ENCODE results near the gene RABEPK. TPM values are rescaled to one million over a fixed set of nuclear protein-coding genes. Genes with fewer than 3 reads are reported as not detected.

RABEPK gene
- total RNA-seq, 1 donor from 2014 or later, result 19.8 TPM

- no peak overlapping the region for H3K4me3 ChIP-seq (ENCODE audit: low read depth, low read length)
- no peak for DNase-seq (ENCODE audit: low read depth)
- no peaks in the 10 kb centered on the region for H3K36me3 ChIP-seq (ENCODE audit: control insufficient read depth, insufficient read depth, low read length)
- no peak for TF ChIP-seq CTCF (IDR thresholded peaks at IDR 0.05; ENCODE audit: insufficient read depth, low read length, poor library complexity, severe bottlenecking)
- no peaks in the 10 kb centered on the region for H3K27me3 ChIP-seq (ENCODE audit: control insufficient read depth, insufficient read depth, low read length)
These were observed 68.2 kb downstream of the RABEPK start for GRCh38 chr9:125268394-125269013.

- DNase-seq (ENCODE audit: low read depth), result no peak
- Histone ChIP-seq H3K36me3 (ENCODE audit: control insufficient read depth, insufficient read depth, low read length) (no peaks in the 10 kb centered on the region), H3K4me3 (ENCODE audit: low read depth, low read length) (no peak overlapping the region), H3K27me3 (ENCODE audit: control insufficient read depth, insufficient read depth, low read length) (no peaks in the 10 kb centered on the region)
- TF ChIP-seq CTCF (IDR thresholded peaks at IDR 0.05; ENCODE audit: insufficient read depth, low read length, poor library complexity, severe bottlenecking), result no peak
These were observed 68.7 kb downstream of the RABEPK start for GRCh38 chr9:125269014-125269397.

GRCh38 chr9:125271081-125271480 is 70.7 kb downstream of the RABEPK start:
- H3K27me3 ChIP-seq (ENCODE audit: control insufficient read depth, insufficient read depth, low read length), result no peaks in the 10 kb centered on the region
- no peak for DNase-seq (ENCODE audit: low read depth)
- H3K36me3 ChIP-seq (ENCODE audit: control insufficient read depth, insufficient read depth, low read length), result no peaks in the 10 kb centered on the region
- no peak overlapping the region for H3K4me3 ChIP-seq (ENCODE audit: low read depth, low read length)
- TF ChIP-seq CTCF (IDR thresholded peaks at IDR 0.05; ENCODE audit: insufficient read depth, low read length, poor library complexity, severe bottlenecking), result no peak

- no peak for TF ChIP-seq CTCF (IDR thresholded peaks at IDR 0.05; ENCODE audit: insufficient read depth, low read length, poor library complexity, severe bottlenecking)
- no peak overlapping the region for H3K4me3 ChIP-seq (ENCODE audit: low read depth, low read length)
- H3K27me3 ChIP-seq (ENCODE audit: control insufficient read depth, insufficient read depth, low read length), result no peaks in the 10 kb centered on the region
- H3K36me3 ChIP-seq (ENCODE audit: control insufficient read depth, insufficient read depth, low read length), result no peaks in the 10 kb centered on the region
- DNase-seq (ENCODE audit: low read depth), result no peak
These were observed 72.4 kb downstream of the RABEPK start for GRCh38 chr9:125272697-125273096.

- Histone ChIP-seq H3K36me3 (ENCODE audit: control insufficient read depth, insufficient read depth, low read length) (no peaks in the 10 kb centered on the region), H3K4me3 (ENCODE audit: low read depth, low read length) (no peak overlapping the region), H3K27me3 (ENCODE audit: control insufficient read depth, insufficient read depth, low read length) (no peaks in the 10 kb centered on the region)
- no peak for TF ChIP-seq CTCF (IDR thresholded peaks at IDR 0.05; ENCODE audit: insufficient read depth, low read length, poor library complexity, severe bottlenecking)
- no peak for DNase-seq (ENCODE audit: low read depth)
These were observed 76.4 kb downstream of the RABEPK start for GRCh38 chr9:125276771-125277170.

GRCh38 chr9:125277411-125277810 is 77.1 kb downstream of the RABEPK start:
- no peak for DNase-seq (ENCODE audit: low read depth)
- H3K27me3 ChIP-seq (ENCODE audit: control insufficient read depth, insufficient read depth, low read length), result no peaks in the 10 kb centered on the region
- H3K4me3 ChIP-seq (ENCODE audit: low read depth, low read length), result no peak overlapping the region
- no peak for TF ChIP-seq CTCF (IDR thresholded peaks at IDR 0.05; ENCODE audit: insufficient read depth, low read length, poor library complexity, severe bottlenecking)
- H3K36me3 ChIP-seq (ENCODE audit: control insufficient read depth, insufficient read depth, low read length), result no peaks in the 10 kb centered on the region
